HL-60/S4 (cell line): Measurements from ENCODE around the gene HMOX1.
"Not testable (repeated sequence)": the region's sequence is repeated elsewhere in the genome, so short reads cannot be mapped to it uniquely, and the experiment has no call there.

ENCODE experiments used
- in situ Hi-C: fragments of 300-500 bp; cut with MboI; formaldehyde crosslinking; loops from 2 replicates; pipeline ENCODE4 v1.14.3; 2022; ENCODE audit warnings: low sequenced_read_pairs

The HMOX1 gene

GRCh38 chr22:35425546-35425945 lies 44.6 kb downstream of the HMOX1 start:
- in situ Hi-C loops = no loop called here

- in situ Hi-C loops = no loop called here
Measured at GRCh38 chr22:35425971-35426800, 45.3 kb downstream of the HMOX1 start.

GRCh38 chr22:35426801-35427140 lies 45.9 kb downstream of the HMOX1 start:
- in situ Hi-C loops = no loop called here

- in situ Hi-C loops = loop anchor here (5.0 kb wide), 1 partner anchor 151 kb away; no protein-coding TSS in a partner anchor
Measured at GRCh38 chr22:35430897-35431322, 50.0 kb downstream of the HMOX1 start.

- in situ Hi-C loops = loop anchor here (5.0 kb wide), 1 partner anchor 151 kb away; no protein-coding TSS in a partner anchor
Measured at GRCh38 chr22:35431483-35432227, 50.8 kb downstream of the HMOX1 start.

GRCh38 chr22:35432228-35432905 lies 51.5 kb downstream of the HMOX1 start:
- in situ Hi-C loops = loop anchor here (5.0 kb wide), 1 partner anchor 150 kb away; no protein-coding TSS in a partner anchor

GRCh38 chr22:35434061-35434710 lies 53.3 kb downstream of the HMOX1 start:
- in situ Hi-C loops = loop anchor here (5.0 kb wide), 1 partner anchor 148 kb away; no protein-coding TSS in a partner anchor

GRCh38 chr22:35435201-35435740 lies 54.4 kb downstream of the HMOX1 start:
- in situ Hi-C loops = no loop called here

- in situ Hi-C loops = no loop called here
Measured at GRCh38 chr22:35436421-35436820, 55.5 kb downstream of the HMOX1 start.

GRCh38 chr22:35437049-35437448 lies 56.2 kb downstream of the HMOX1 start:
- in situ Hi-C loops = no loop called here

GRCh38 chr22:35438673-35439364 lies 57.9 kb downstream of the HMOX1 start:
- in situ Hi-C loops = not testable (repeated sequence)

- in situ Hi-C loops = no loop called here
Measured at GRCh38 chr22:35439365-35439717, 58.4 kb downstream of the HMOX1 start.

GRCh38 chr22:35440129-35440528 lies 59.2 kb downstream of the HMOX1 start:
- in situ Hi-C loops = no loop called here

GRCh38 chr22:35441489-35442100 lies 60.7 kb downstream of the HMOX1 start:
- in situ Hi-C loops = no loop called here

- in situ Hi-C loops = no loop called here
Measured at GRCh38 chr22:35442471-35442870, 61.6 kb downstream of the HMOX1 start.

- in situ Hi-C loops = no loop called here
Measured at GRCh38 chr22:35443338-35443737, 62.4 kb downstream of the HMOX1 start.
